Measurements from ENCODE around the gene SLC44A3.

SLC44A3 gene, protein sequence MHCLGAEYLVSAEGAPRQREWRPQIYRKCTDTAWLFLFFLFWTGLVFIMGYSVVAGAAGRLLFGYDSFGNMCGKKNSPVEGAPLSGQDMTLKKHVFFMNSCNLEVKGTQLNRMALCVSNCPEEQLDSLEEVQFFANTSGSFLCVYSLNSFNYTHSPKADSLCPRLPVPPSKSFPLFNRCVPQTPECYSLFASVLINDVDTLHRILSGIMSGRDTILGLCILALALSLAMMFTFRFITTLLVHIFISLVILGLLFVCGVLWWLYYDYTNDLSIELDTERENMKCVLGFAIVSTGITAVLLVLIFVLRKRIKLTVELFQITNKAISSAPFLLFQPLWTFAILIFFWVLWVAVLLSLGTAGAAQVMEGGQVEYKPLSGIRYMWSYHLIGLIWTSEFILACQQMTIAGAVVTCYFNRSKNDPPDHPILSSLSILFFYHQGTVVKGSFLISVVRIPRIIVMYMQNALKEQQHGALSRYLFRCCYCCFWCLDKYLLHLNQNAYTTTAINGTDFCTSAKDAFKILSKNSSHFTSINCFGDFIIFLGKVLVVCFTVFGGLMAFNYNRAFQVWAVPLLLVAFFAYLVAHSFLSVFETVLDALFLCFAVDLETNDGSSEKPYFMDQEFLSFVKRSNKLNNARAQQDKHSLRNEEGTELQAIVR

GRCh38 chr1:94819945-94820746 is at the start of gene SLC44A3:
Gene SLC44A3 (plus strand): TSS chr1:94820357. CDS start chr1:94820452, 95 bp downstream.
- peak; percentile 4 for DNase-seq (ENCODE audit: low read depth)

GRCh38 chr1:94772230-94772641 is 47.9 kb upstream of the SLC44A3 start:
- DNase-seq (ENCODE audit: low read depth): no peak

GRCh38 chr1:94772845-94773244 is 47.3 kb upstream of the SLC44A3 start:
- DNase-seq (ENCODE audit: low read depth): no peak

- no peak for DNase-seq (ENCODE audit: low read depth)
Measured at GRCh38 chr1:94773296-94773809, 46.8 kb upstream of the SLC44A3 start.

GRCh38 chr1:94773931-94774422 is 46.2 kb upstream of the SLC44A3 start:
- no peak for DNase-seq (ENCODE audit: low read depth)

- no peak for DNase-seq (ENCODE audit: low read depth)
Measured at GRCh38 chr1:94776474-94776873, 43.7 kb upstream of the SLC44A3 start.

DNA sequence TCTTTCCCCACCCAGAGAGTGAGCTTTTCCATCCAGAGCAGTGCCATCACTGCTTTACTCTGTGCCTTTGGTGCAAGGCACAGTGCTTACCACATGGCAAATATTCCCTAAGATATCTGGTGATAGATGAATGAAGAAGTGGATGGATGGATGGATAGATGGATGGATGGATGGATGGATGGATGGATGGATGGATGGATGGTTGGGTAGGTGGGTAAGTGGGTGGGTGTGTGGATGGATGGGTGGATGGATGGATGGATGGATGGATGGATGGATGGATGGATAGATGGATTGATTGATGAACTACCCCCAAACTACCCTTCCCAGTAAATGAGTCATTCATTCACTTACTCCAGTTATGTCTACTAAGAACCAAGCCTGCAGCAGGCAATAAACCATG is 42.9 kb upstream of the SLC44A3 start:
- no peak for DNase-seq (ENCODE audit: low read depth)

GRCh38 chr1:94778808-94779207 is 41.3 kb upstream of the SLC44A3 start:
- DNase-seq (ENCODE audit: low read depth): no peak

DNA sequence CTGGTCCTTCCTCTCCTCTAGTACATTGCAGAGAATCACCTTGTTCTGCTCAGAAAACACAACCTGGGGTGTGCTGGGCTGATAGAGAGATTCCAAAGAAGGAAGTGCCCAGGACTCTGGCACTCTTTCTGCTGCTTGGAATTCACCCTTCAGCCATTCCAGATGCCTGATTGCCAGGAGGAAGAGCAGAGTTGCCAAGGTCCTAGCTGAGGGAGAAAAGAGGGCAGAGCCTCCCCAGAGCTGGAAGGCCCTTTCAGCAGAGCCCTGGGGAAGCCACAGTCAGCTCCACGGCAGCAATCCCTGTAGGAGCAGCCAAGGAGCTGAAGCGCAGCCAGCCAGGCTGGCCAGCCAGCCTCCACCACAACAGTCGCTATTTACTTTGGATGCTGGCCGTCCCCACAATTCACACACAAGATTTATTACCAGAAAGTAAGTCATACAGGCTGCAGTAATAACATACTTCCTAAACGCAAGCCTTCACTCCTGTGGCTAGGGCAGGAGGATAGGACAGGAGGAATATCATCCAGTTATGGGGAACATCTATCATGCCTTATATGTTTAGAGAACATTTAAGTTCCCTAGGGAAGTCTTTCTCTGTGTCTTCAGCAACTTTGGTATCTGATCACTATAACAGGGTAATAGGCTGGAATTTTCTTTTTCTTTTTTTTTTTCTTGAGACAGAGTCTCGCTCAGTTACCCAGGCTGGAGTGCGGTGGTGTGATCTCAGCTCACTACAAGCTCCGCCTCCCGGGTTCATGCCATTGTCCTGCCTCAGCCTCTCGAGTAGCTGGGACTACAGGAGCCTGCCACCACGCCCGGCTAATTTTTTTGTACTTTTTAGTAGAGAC is 36.6 kb upstream of the SLC44A3 start:
- DNase-seq (ENCODE audit: low read depth): no peak

- no peak for DNase-seq (ENCODE audit: low read depth)
Measured at GRCh38 chr1:94784190-94784515, 36.0 kb upstream of the SLC44A3 start.

DNA sequence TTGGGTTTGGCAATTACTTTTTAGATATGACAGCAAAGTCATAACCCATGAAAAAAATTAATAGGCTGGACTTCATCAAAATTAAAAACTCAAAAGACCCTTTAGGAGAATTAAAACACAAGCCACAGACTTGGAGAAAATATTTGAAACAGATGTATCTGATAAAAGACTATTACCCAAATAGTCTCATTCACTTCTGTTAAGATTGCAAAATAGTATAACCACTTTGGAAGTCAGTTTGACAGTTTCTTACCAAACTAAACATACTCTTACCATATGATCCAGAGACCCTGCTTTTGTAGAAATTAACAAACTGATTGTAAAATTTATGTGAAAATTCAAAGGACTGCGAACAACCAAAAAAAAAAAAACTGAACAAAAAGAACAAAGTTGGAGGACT is 32.5 kb upstream of the SLC44A3 start:
- DNase-seq (ENCODE audit: low read depth): no peak

DNA sequence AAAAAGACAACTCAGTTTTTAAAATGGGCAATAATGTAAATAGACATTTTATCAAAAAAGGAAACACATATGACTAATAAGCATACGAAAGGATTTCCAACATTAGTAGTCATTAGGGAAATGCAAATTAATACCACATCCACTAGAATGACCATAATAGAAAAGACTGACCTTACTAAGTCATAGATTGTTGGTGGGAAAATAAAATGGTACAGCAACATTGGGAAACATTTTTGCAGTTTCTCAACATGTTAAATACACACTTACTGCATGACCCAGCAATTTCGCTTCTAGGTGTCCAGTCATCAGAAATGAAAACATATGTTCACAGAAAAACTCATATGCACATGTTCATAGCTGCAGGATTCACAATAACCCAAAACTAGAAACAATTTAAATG is 29.9 kb upstream of the SLC44A3 start:
- no peak for DNase-seq (ENCODE audit: low read depth)

DNA sequence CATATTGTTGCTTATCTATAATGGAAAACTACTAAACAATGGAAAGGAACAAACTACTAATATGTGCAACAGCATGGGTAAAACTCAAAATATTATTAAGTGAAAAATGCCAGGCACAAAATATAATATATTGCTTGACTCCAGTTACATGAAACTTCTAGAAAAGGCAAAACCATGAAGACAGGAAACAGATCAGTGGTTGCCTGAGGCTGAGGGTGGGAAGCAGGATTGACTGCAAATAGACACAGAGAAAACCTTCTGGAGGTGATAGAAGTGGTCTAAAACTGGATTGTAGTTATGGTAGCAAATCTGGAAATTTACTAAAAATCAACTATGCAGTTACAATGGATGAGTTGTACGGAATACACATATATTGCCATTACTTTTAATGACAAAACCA is 29.5 kb upstream of the SLC44A3 start:
- DNase-seq (ENCODE audit: low read depth): no peak

DNA sequence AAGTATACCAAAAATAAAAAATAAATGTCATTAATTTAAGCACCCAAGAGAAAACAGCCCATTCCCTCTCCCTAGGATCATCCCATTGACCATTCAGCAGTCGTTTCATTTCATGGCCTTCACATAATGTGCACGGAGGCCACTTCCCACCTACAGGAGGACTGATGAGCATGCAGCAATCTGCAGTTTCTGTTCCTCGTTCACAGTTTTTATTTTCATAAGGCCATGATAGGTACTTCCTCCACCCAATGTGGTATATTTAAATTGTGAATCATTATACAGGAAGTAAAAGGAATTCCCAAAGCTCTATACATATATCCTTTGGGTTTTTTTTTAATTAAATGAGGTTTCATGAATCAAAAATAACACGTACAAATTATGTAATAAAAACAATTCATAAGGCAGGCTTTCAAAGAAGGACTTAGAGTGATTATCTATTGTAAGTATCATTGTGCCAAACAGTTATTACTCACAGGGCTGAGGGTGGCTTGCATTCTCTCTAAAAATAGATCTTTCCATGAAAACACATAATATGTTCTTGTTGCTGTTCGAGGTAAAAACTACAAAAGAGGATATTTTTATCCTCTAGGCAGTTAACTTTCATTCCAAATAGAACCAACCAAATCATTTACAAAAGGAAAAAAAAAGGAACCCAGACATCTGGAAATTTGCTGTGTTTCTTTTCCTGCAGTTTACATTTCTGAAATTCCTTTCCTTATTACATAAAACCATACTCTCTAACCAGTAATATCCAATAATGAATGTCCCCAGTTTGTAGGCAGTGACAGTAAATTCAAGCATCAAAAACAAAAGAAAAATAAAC is 27.5 kb upstream of the SLC44A3 start:
- DNase-seq (ENCODE audit: low read depth): no peak

DNA sequence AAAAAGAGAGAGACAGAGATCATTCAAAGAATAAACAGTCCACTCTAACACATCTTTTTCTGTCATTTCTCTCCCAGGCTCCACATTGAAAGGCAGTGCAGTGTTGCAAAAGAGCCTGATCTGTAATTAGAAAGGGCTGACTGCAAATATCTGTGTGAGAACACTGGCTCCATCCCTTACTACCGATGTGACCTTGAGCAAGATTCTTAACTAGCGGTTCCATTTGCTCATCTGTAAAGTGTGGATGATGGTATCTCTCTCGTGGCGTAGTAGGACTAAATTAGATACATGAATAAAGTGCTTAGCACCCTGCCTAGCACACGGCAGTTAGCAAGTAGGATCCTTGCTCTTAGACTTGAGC is 26.9 kb upstream of the SLC44A3 start:
- DNase-seq (ENCODE audit: low read depth): no peak

DNA sequence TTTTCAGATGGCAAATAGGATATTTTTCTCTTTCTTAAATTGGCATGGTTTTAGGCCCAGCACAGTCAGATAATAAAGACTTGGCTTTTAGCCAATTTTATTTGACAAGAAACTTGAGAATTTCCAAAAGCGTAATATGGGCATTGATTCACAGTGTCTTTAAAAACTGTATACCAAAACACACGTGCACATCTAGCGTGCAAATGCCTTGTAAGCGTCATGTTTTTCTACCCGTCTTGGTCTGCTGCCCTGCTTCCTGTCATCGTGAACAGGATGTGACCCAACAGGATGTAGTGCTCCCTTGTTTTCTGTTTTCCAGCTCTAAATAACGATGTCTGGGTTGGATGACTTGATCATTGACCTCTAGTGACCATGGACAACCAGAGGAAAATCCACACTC is 24.7 kb upstream of the SLC44A3 start:
- no peak for DNase-seq (ENCODE audit: low read depth)

- no peak for DNase-seq (ENCODE audit: low read depth)
Measured at GRCh38 chr1:94796266-94796665, 23.9 kb upstream of the SLC44A3 start.

DNA sequence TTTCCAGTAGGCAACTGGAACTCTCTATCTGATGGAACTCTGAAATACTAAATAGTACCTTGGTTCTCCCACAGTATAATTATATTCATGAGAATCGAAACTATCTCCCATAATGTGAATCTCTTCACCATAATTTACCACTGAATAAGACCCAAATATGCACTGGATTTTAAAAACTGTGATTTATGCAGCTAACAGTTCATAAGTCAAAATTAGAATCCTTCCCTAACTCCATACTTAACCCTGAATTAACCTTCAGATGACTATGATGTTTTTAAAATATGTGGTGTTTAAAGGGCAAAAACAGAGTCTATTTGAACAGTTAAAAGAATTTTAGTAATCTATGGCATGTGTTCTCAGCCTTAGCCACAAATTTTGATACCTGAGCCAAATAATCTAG is 22.9 kb upstream of the SLC44A3 start:
- DNase-seq (ENCODE audit: low read depth): no peak

- no peak for DNase-seq (ENCODE audit: low read depth)
Measured at GRCh38 chr1:94798054-94798453, 22.1 kb upstream of the SLC44A3 start.

- DNase-seq (ENCODE audit: low read depth): no peak
Measured at GRCh38 chr1:94798462-94798861, 21.7 kb upstream of the SLC44A3 start.

DNA sequence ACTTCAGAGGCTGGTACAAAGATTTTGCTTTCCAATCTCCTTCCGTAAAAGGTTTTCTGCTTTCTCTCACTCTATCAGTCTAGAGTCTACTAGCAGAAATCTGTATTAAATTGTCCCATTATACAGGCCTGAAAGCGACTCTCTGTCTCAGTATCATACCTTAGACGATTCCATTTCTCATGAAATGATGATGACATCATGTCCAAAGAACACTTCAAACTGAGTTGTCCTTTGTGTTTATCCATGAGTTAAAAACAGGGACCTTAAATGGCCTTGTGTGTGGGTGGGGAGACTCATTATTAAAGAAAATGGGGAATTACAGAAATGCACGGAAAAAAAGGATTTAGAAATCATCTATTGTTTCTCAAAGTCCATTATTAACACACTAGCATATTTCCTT is 21.0 kb upstream of the SLC44A3 start:
- DNase-seq (ENCODE audit: low read depth): no peak
